ENCODE data around the gene JAKMIP2.

- TF ChIP-seq CTCF (conservative IDR thresholded peaks at IDR 0.05 in 1 of 2, IDR thresholded peaks at IDR 0.05 in 1 of 2; ENCODE audit: low read depth in 1 of 2, low read length in 2 of 2) (peak; percentile 64 to 70), EZH2 (IDR thresholded peaks at IDR 0.05; ENCODE audit: low read length, missing control alignments) (no peak)
Measured at GRCh38 chr5:147578228-147579024, 204.1 kb downstream of the JAKMIP2 start.
